SK-N-SH (cell line): ENCODE results near the gene C10orf67. TPM values are rescaled to one million over a fixed set of nuclear protein-coding genes. Genes with fewer than 3 reads are reported as not detected.

Experiments
- CTCF ChIA-PET: fragments of 300-600, 350-600 bp; formaldehyde crosslinking; extraction: SDS; loops from one replicate; lab custom pipeline; 2021; lab: Yijun Ruan, JAX
- POLR2A ChIA-PET: fragments of 350-600 bp; sonication (Branson Sonifier 250); formaldehyde crosslinking; extraction: SDS; loops from one replicate; lab custom pipeline; 2020; ENCODE audit warnings: antibody characterized with exemption, inconsistent platforms; lab: Yijun Ruan, JAX
- DNase-seq: peaks from one replicate; pipeline ENCODE4 v3.0.0; 2012
- H2AFZ ChIP-seq: fragments of 200-600 bp; sonication (generic); 2 replicates; pipeline ENCODE4 v1.8.1; 2016; ENCODE audit warnings: antibody characterized with exemption, mild to moderate bottlenecking, low read depth
- H3F3A ChIP-seq: fragments of 200-600 bp; sonication (generic); replicated peaks from 2 replicates; pipeline ENCODE3; 2016; ENCODE audit warnings: antibody characterized with exemption, mild to moderate bottlenecking; ENCODE audit not compliant: insufficient read depth
- H3K27ac ChIP-seq, 2 experiments: fragments of 200-500 bp in 1 of 2; fragments of 200-600 bp in 1 of 2; sonication (Bioruptor generic) in 1 of 2; sonication (generic), shearing (Covaris generic) in 1 of 2; 2 replicates each; pipeline versions ENCODE4 v1.5.1 to v1.6.1; 2014 to 2016; ENCODE audit warnings: low read depth in 2 of 2, inconsistent platforms in 1 of 2, low read length in 1 of 2, mild to moderate bottlenecking in 1 of 2, mixed read lengths in 1 of 2
- H3K27me3 ChIP-seq: fragments of 200-600 bp; sonication (generic), shearing (Covaris generic); 2 replicates; pipeline ENCODE4 v1.6.1; 2016; ENCODE audit warnings: mixed run types; ENCODE audit not compliant: insufficient read depth
- H3K36me3 ChIP-seq, 2 experiments: fragments of 200-500 bp in 1 of 2; fragments of 200-600 bp in 1 of 2; sonication (Bioruptor generic) in 1 of 2; sonication (generic) in 1 of 2; replicated peaks in 1 of 2; 2 replicates each; pipeline versions ENCODE3 to v1.5.1; 2014 to 2016; ENCODE audit warnings: low read length in 1 of 2, mild to moderate bottlenecking in 1 of 2; ENCODE audit not compliant: insufficient read depth in 2 of 2, control insufficient read depth in 1 of 2
- H3K4me1 ChIP-seq, 2 experiments: fragments of 200-500 bp in 1 of 2; fragments of 200-600 bp in 1 of 2; sonication (Bioruptor generic) in 1 of 2; sonication (generic), shearing (Covaris generic) in 1 of 2; 2 replicates each; pipeline versions ENCODE4 v1.5.1 to v1.6.1; 2014 to 2016; ENCODE audit warnings: low read depth in 1 of 2, low read length in 1 of 2, mixed run types in 1 of 2; ENCODE audit not compliant: insufficient read depth in 2 of 2, control insufficient read depth in 1 of 2
- H3K4me2 ChIP-seq: fragments of 200-600 bp; sonication (generic), shearing (Covaris generic); 2 replicates; pipeline ENCODE4 v1.6.1; 2017; ENCODE audit warnings: mixed run types
- H3K4me3 ChIP-seq, 2 experiments: fragments of 200-500 bp in 1 of 2; fragments of 200-600 bp in 1 of 2; sonication (Bioruptor generic) in 1 of 2; sonication (generic), shearing (Covaris generic) in 1 of 2; 2 replicates each; pipeline versions ENCODE4 v1.5.1 to v1.8.1; 2014 to 2016; ENCODE audit warnings: low read depth in 2 of 2, inconsistent platforms in 1 of 2, low read length in 1 of 2, mild to moderate bottlenecking in 1 of 2, mixed read lengths in 1 of 2, moderate library complexity in 1 of 2
- H3K79me2 ChIP-seq: fragments of 200-600 bp; sonication (generic); 2 replicates; pipeline ENCODE4 v1.8.1; 2017; ENCODE audit warnings: mild to moderate bottlenecking; ENCODE audit not compliant: insufficient read depth
- H3K9ac ChIP-seq: fragments of 200-600 bp; sonication (generic); 2 replicates; pipeline ENCODE4 v1.6.1; 2017; ENCODE audit warnings: mixed run types
- H3K9me2 ChIP-seq: fragments of 200-600 bp; sonication (generic); 2 replicates; pipeline ENCODE4 v1.6.1; 2017; ENCODE audit warnings: mixed run types
- H3K9me3 ChIP-seq: fragments of 200-600 bp; sonication (generic); 2 replicates; pipeline ENCODE4 v1.6.1; 2017; ENCODE audit warnings: mixed run types, mild to moderate bottlenecking, moderate library complexity
- H4K20me1 ChIP-seq: fragments of 200-600 bp; sonication (generic); 2 replicates; pipeline ENCODE4 v1.6.1; 2017; ENCODE audit warnings: mild to moderate bottlenecking, mixed run types; ENCODE audit not compliant: insufficient read depth
- EP300 ChIP-seq, 2 experiments: IDR thresholded peaks; 2 replicates each; pipeline versions ENCODE4 v1.4.0 to v1.6.1; 2012; ENCODE audit warnings: borderline replicate concordance in 1 of 2, low read depth in 1 of 2, low read length in 1 of 2
- EZH2phosphoT487 ChIP-seq: fragments of 200-600 bp; sonication (generic); IDR thresholded peaks from 2 replicates; pipeline ENCODE4 v1.6.1; 2017; ENCODE audit warnings: low read depth, mixed run types, mild to moderate bottlenecking, antibody characterized with exemption, moderate library complexity, borderline replicate concordance
- MEF2A ChIP-seq: IDR thresholded peaks from 2 replicates; pipeline ENCODE4 v1.4.0; 2012; ENCODE audit warnings: low read depth, borderline replicate concordance
- MXI1 ChIP-seq: IDR thresholded peaks from 2 replicates; pipeline ENCODE4 v1.6.1; 2012; ENCODE audit warnings: mild to moderate bottlenecking, low read depth, low read length, improper control_type of control experiment
- RAD21 ChIP-seq: IDR thresholded peaks from 2 replicates; pipeline ENCODE4 v1.6.1; 2012; ENCODE audit warnings: mild to moderate bottlenecking, low read length
- TAF1 ChIP-seq: IDR thresholded peaks from 2 replicates; pipeline ENCODE4 v1.6.1; 2012; ENCODE audit warnings: low read depth, mild to moderate bottlenecking, low read length, moderate library complexity, borderline replicate concordance
- TCF12 ChIP-seq: IDR thresholded peaks from 2 replicates; pipeline ENCODE4 v1.4.0; 2012
- TEAD4 ChIP-seq: IDR thresholded peaks from 2 replicates; pipeline ENCODE4 v1.4.0; 2012; ENCODE audit warnings: mild to moderate bottlenecking, borderline replicate concordance; ENCODE audit not compliant: insufficient read depth
- WGBS: methylation state at CpG from one replicate; pipeline ENCODE4 v1.1.6; 2017; ENCODE audit warnings: low lambda C conversion rate; 5-methylcytosine and 5-hydroxymethylcytosine counted together
- polyA plus RNA-seq, 3 experiments: library from polyadenylated mRNA; depleted of rRNA; stranded (reverse); fragments of >200 nt; gene quantifications; 2 replicates each; pipeline ENCODE4 v1.2.3, GENCODE V29; 2012
- TF ChIP-seq, protein P1 (sequence below): fragments of 200-600 bp; sonication (generic); IDR thresholded peaks from 2 replicates; pipeline ENCODE4 v1.6.1; 2017; ENCODE audit warnings: antibody characterized with exemption, mild to moderate bottlenecking, moderate library complexity
- TF ChIP-seq, protein P2 (sequence below): IDR thresholded peaks from 2 replicates; pipeline ENCODE4 v1.6.1; 2012; ENCODE audit warnings: mild to moderate bottlenecking, low read depth, low read length, moderate library complexity
- TF ChIP-seq, protein P3 (sequence below): IDR thresholded peaks from 2 replicates; pipeline ENCODE4 v1.4.0; 2012; ENCODE audit warnings: low read depth

C10orf67 gene
- polyA plus RNA-seq, 1 of the 3 experiments (the other 2 are of a cell fraction): 0.97 TPM

- H3K9me2 ChIP-seq: no peaks in the 10 kb centered on the region
- H3K9ac ChIP-seq: no peak overlapping the region
- H3K4me1 ChIP-seq: peaks cover 2 to 6% of the 10 kb centered on the region in 2 experiments; a peak in 2 of 4 replicates
- H3K4me2 ChIP-seq: no peak overlapping the region
- H3K27me3 ChIP-seq: no peaks in the 10 kb centered on the region
- H3K36me3 ChIP-seq: no peaks in the 10 kb centered on the region
- 73% methylated on average over 5 of the region's 6 CpGs for WGBS
- H3K27ac ChIP-seq: no peak overlapping the region
- ChIA-PET CTCF (interaction anchor here (0.6 to 13.5 kb wide), 9 partner anchors 14 to 1219 kb away, joined by 3 to 183 read pairs (median 3); no protein-coding TSS in a partner anchor), POLR2A (no interaction called here)
- no peaks in the 10 kb centered on the region for H4K20me1 ChIP-seq
- TF ChIP-seq TEAD4 (no peak), EP300 (IDR thresholded peaks at IDR 0.05; ENCODE audit: borderline replicate concordance in 1 of 2, low read depth in 1 of 2, low read length in 1 of 2) (no peak), MXI1 (no peak), MEF2A (no peak)
- TF ChIP-seq, protein P1, sequence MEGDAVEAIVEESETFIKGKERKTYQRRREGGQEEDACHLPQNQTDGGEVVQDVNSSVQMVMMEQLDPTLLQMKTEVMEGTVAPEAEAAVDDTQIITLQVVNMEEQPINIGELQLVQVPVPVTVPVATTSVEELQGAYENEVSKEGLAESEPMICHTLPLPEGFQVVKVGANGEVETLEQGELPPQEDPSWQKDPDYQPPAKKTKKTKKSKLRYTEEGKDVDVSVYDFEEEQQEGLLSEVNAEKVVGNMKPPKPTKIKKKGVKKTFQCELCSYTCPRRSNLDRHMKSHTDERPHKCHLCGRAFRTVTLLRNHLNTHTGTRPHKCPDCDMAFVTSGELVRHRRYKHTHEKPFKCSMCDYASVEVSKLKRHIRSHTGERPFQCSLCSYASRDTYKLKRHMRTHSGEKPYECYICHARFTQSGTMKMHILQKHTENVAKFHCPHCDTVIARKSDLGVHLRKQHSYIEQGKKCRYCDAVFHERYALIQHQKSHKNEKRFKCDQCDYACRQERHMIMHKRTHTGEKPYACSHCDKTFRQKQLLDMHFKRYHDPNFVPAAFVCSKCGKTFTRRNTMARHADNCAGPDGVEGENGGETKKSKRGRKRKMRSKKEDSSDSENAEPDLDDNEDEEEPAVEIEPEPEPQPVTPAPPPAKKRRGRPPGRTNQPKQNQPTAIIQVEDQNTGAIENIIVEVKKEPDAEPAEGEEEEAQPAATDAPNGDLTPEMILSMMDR: no peak
- no peak overlapping the region for H3K4me3 ChIP-seq
- no peaks in the 10 kb centered on the region; the same call in 1 of the 2 replicates for H3K9me3 ChIP-seq
- no peak for DNase-seq
- no peaks in the 10 kb centered on the region for H3K79me2 ChIP-seq
- no peaks in the 10 kb centered on the region for H3F3A ChIP-seq
- H2AFZ ChIP-seq: no peak overlapping the region
Measured at GRCh38 chr10:23316406-23316805, 28.2 kb downstream of the C10orf67 start.

DNA sequence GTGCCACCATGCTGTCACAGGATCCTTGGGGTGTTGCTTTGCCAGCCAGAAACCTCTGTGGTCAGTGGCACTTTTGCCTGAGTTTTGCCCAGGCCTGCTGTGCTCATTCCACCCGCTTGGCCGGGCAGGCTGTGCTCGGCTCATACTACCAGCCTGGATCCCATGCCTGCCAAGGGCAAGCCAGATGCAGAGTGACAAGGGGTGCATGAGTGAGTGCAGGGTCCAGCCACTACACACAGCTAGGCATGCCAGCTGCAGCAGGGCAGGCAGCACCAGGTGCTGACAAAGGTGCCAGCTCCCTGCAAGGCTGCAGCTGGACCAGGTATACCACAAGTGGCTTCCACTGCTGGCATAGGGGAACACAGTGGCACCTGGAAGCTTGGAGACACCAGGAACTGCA lies 28.6 kb downstream of the C10orf67 start:
- Histone ChIP-seq H3F3A (no peaks in the 10 kb centered on the region), H3K79me2 (no peaks in the 10 kb centered on the region), H3K4me1 (peaks cover 2 to 6% of the 10 kb centered on the region in 2 experiments; a peak in 2 of 4 replicates), H2AFZ (no peak overlapping the region), H3K36me3 (no peaks in the 10 kb centered on the region), H3K4me2 (no peak overlapping the region), H3K27ac (no peak overlapping the region), H3K9me2 (no peaks in the 10 kb centered on the region), H3K9me3 (no peaks in the 10 kb centered on the region; the same call in 1 of the 2 replicates), H3K4me3 (no peak overlapping the region), H3K27me3 (no peaks in the 10 kb centered on the region), H4K20me1 (no peaks in the 10 kb centered on the region), H3K9ac (no peak overlapping the region)
- WGBS: 80% methylated on average over 1 of the region's 3 CpGs
- DNase-seq: no peak
- CTCF ChIA-PET: interaction anchor here (0.6 to 13.5 kb wide), 15 partner anchors 13 to 1220 kb away, joined by 3 to 183 read pairs (median 3); no protein-coding TSS in a partner anchor
- TF ChIP-seq TCF12 (no peak), EZH2phosphoT487 (no peak), TAF1 (no peak), RAD21 (no peak)
- TF ChIP-seq, protein P2, sequence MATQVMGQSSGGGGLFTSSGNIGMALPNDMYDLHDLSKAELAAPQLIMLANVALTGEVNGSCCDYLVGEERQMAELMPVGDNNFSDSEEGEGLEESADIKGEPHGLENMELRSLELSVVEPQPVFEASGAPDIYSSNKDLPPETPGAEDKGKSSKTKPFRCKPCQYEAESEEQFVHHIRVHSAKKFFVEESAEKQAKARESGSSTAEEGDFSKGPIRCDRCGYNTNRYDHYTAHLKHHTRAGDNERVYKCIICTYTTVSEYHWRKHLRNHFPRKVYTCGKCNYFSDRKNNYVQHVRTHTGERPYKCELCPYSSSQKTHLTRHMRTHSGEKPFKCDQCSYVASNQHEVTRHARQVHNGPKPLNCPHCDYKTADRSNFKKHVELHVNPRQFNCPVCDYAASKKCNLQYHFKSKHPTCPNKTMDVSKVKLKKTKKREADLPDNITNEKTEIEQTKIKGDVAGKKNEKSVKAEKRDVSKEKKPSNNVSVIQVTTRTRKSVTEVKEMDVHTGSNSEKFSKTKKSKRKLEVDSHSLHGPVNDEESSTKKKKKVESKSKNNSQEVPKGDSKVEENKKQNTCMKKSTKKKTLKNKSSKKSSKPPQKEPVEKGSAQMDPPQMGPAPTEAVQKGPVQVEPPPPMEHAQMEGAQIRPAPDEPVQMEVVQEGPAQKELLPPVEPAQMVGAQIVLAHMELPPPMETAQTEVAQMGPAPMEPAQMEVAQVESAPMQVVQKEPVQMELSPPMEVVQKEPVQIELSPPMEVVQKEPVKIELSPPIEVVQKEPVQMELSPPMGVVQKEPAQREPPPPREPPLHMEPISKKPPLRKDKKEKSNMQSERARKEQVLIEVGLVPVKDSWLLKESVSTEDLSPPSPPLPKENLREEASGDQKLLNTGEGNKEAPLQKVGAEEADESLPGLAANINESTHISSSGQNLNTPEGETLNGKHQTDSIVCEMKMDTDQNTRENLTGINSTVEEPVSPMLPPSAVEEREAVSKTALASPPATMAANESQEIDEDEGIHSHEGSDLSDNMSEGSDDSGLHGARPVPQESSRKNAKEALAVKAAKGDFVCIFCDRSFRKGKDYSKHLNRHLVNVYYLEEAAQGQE: no peak
- TF ChIP-seq, protein P3, sequence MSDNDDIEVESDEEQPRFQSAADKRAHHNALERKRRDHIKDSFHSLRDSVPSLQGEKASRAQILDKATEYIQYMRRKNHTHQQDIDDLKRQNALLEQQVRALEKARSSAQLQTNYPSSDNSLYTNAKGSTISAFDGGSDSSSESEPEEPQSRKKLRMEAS: no peak
- POLR2A ChIA-PET: no interaction called here
